ENCODE data around the gene OR4B1. TPM values are rescaled to one million over a fixed set of nuclear protein-coding genes. Genes with fewer than 3 reads are reported as not detected.
"Not testable (repeated sequence)": the region's sequence is repeated elsewhere in the genome, so short reads cannot be mapped to it uniquely, and the experiment has no call there.

Gene OR4B1
- total RNA-seq, 2 experiments from 2014 or later, result not detected

GRCh38 chr11:48190906-48191654 is 25.5 kb upstream of the OR4B1 start:
- DNase-seq, result peak; percentile 48
- POLR2A ChIA-PET; ATAC-seq; CTCF ChIA-PET; H3K36me3 Mint-ChIP-seq (ENCODE audit: low read depth): not testable (repeated sequence)
- Mint-ChIP-seq H3K4me3 (peak overlapping the region; percentile 45), H3K27ac (peak overlapping the region; percentile 76), H3K27me3 (ENCODE audit: low read depth) (peaks cover 11% of the 10 kb centered on the region), H3K9me3 (ENCODE audit: insufficient read depth) (peaks cover 16% of the 10 kb centered on the region), H3K4me1 (ENCODE audit: low read depth) (peaks cover 22% of the 10 kb centered on the region)

- H3K27me3 Mint-ChIP-seq (ENCODE audit: low read depth), result peaks cover 11% of the 10 kb centered on the region
Observed at GRCh38 chr11:48193876-48194275, 22.7 kb upstream of the OR4B1 start.

GRCh38 chr11:48207881-48208280 is 8.7 kb upstream of the OR4B1 start:
- Mint-ChIP-seq H3K27ac (no peak overlapping the region), H3K36me3 (ENCODE audit: low read depth) (no peaks in the 10 kb centered on the region), H3K4me3 (no peak overlapping the region), H3K9me3 (ENCODE audit: insufficient read depth) (no peaks in the 10 kb centered on the region), H3K27me3 (ENCODE audit: low read depth) (peaks cover 18% of the 10 kb centered on the region), H3K4me1 (ENCODE audit: low read depth) (no peaks in the 10 kb centered on the region)
- POLR2A ChIA-PET, result no interaction called here
- no peak for ATAC-seq
- no peak for DNase-seq
- CTCF ChIA-PET, result no interaction called here

More at GRCh38 chr11:48193876-48194275, 22.7 kb upstream of the OR4B1 start:
- DNase-seq (no peak), ATAC-seq (no peak)
- CTCF ChIA-PET, result no interaction called here
- Mint-ChIP-seq H3K9me3 (ENCODE audit: insufficient read depth) (peaks cover 16% of the 10 kb centered on the region), H3K27ac (no peak overlapping the region), H3K4me3 (no peak overlapping the region), H3K36me3 (ENCODE audit: low read depth) (peaks cover 2% of the 10 kb centered on the region), H3K4me1 (ENCODE audit: low read depth) (peaks cover 22% of the 10 kb centered on the region)
- POLR2A ChIA-PET, result no interaction called here

- DNase-seq (peak; percentile 22), ATAC-seq (no peak)
- H3K27me3 Mint-ChIP-seq (ENCODE audit: low read depth), result peaks cover 11% of the 10 kb centered on the region
- POLR2A ChIA-PET, result no interaction called here
- no peak overlapping the region for H3K4me3 Mint-ChIP-seq
- no peaks in the 10 kb centered on the region for H3K36me3 Mint-ChIP-seq (ENCODE audit: low read depth)
- H3K4me1 Mint-ChIP-seq (ENCODE audit: low read depth), result no peaks in the 10 kb centered on the region
- CTCF ChIA-PET, result no interaction called here
- H3K27ac Mint-ChIP-seq, result no peak overlapping the region
- H3K9me3 Mint-ChIP-seq (ENCODE audit: insufficient read depth), result no peaks in the 10 kb centered on the region
Observed at GRCh38 chr11:48210052-48210451, 6.6 kb upstream of the OR4B1 start.

- ATAC-seq (no peak), DNase-seq (no peak)
- ChIA-PET POLR2A (no interaction called here), CTCF (no interaction called here)
- Mint-ChIP-seq H3K27ac (no peak overlapping the region), H3K4me1 (ENCODE audit: low read depth) (no peaks in the 10 kb centered on the region), H3K9me3 (ENCODE audit: insufficient read depth) (no peaks in the 10 kb centered on the region), H3K36me3 (ENCODE audit: low read depth) (no peaks in the 10 kb centered on the region), H3K4me3 (no peak overlapping the region), H3K27me3 (ENCODE audit: low read depth) (no peaks in the 10 kb centered on the region)
Observed at GRCh38 chr11:48228761-48229160, 12.2 kb downstream of the OR4B1 start.

GRCh38 chr11:48230057-48230456 is 13.4 kb downstream of the OR4B1 start:
- POLR2A ChIA-PET; H3K36me3 Mint-ChIP-seq (ENCODE audit: low read depth); H3K27me3 Mint-ChIP-seq (ENCODE audit: low read depth); H3K9me3 Mint-ChIP-seq (ENCODE audit: insufficient read depth); H3K4me3 Mint-ChIP-seq; H3K4me1 Mint-ChIP-seq (ENCODE audit: low read depth); DNase-seq; CTCF ChIA-PET; ATAC-seq; H3K27ac Mint-ChIP-seq: not testable (repeated sequence)

GRCh38 chr11:48237727-48238126 is 21.1 kb downstream of the OR4B1 start:
- Mint-ChIP-seq H3K4me1 (ENCODE audit: low read depth) (no peaks in the 10 kb centered on the region), H3K9me3 (ENCODE audit: insufficient read depth) (no peaks in the 10 kb centered on the region), H3K27me3 (ENCODE audit: low read depth) (peaks cover 7% of the 10 kb centered on the region), H3K36me3 (ENCODE audit: low read depth) (no peaks in the 10 kb centered on the region), H3K27ac (no peak overlapping the region), H3K4me3 (no peak overlapping the region)
- POLR2A ChIA-PET, result no interaction called here
- DNase-seq (no peak), ATAC-seq (no peak)
- CTCF ChIA-PET, result no interaction called here

GRCh38 chr11:48242501-48242900 is 25.9 kb downstream of the OR4B1 start:
- no peaks in the 10 kb centered on the region for H3K4me1 Mint-ChIP-seq (ENCODE audit: low read depth)

GRCh38 chr11:48244804-48245203 is 28.2 kb downstream of the OR4B1 start, which contains the start of gene OR4X2:
OR4X2 (plus strand) TSS chr11:48245104; CDS start chr11:48245104, 0 bp downstream.
- H3K4me3 Mint-ChIP-seq, result no peak within 1 kb of the TSS
- ChIA-PET CTCF (no interaction called here), POLR2A (no interaction called here)
- ATAC-seq, result no peak
- H3K4me1 Mint-ChIP-seq (ENCODE audit: low read depth), result no peaks in the 10 kb centered on the region
- H3K36me3 Mint-ChIP-seq (ENCODE audit: low read depth), result no peaks in the 10 kb centered on the region
- peaks cover 2% of the 10 kb centered on the region for H3K27me3 Mint-ChIP-seq (ENCODE audit: low read depth)
- no peak within 1 kb of the TSS for H3K27ac Mint-ChIP-seq
- no peak for DNase-seq
- H3K9me3 Mint-ChIP-seq (ENCODE audit: insufficient read depth), result peaks cover 4% of the 10 kb centered on the region

More at GRCh38 chr11:48242501-48242900, 25.9 kb downstream of the OR4B1 start:
- H3K4me3 Mint-ChIP-seq, result no peak overlapping the region
- H3K36me3 Mint-ChIP-seq (ENCODE audit: low read depth), result no peaks in the 10 kb centered on the region
- no peak for DNase-seq
- no peak for ATAC-seq
- no peak overlapping the region for H3K27ac Mint-ChIP-seq
- ChIA-PET CTCF (no interaction called here), POLR2A (no interaction called here)
- H3K9me3 Mint-ChIP-seq (ENCODE audit: insufficient read depth), result no peaks in the 10 kb centered on the region
- H3K27me3 Mint-ChIP-seq (ENCODE audit: low read depth), result peaks cover 5% of the 10 kb centered on the region

- ChIA-PET CTCF (no interaction called here), POLR2A (no interaction called here)
- no peak overlapping the region for H3K4me3 Mint-ChIP-seq
- no peaks in the 10 kb centered on the region for H3K4me1 Mint-ChIP-seq (ENCODE audit: low read depth)
- H3K27ac Mint-ChIP-seq, result no peak overlapping the region
- H3K27me3 Mint-ChIP-seq (ENCODE audit: low read depth), result peaks cover 15% of the 10 kb centered on the region
- DNase-seq, result no peak
- no peaks in the 10 kb centered on the region for H3K36me3 Mint-ChIP-seq (ENCODE audit: low read depth)
- ATAC-seq, result no peak
- H3K9me3 Mint-ChIP-seq (ENCODE audit: insufficient read depth), result peaks cover 4% of the 10 kb centered on the region
Observed at GRCh38 chr11:48248902-48249301, 32.3 kb downstream of the OR4B1 start.

- CTCF ChIA-PET, result no interaction called here
- no peaks in the 10 kb centered on the region for H3K4me1 Mint-ChIP-seq (ENCODE audit: low read depth)
- DNase-seq (no peak), ATAC-seq (no peak)
- no peak overlapping the region for H3K27ac Mint-ChIP-seq
- POLR2A ChIA-PET, result no interaction called here
- no peaks in the 10 kb centered on the region for H3K36me3 Mint-ChIP-seq (ENCODE audit: low read depth)
- no peaks in the 10 kb centered on the region for H3K9me3 Mint-ChIP-seq (ENCODE audit: insufficient read depth)
- H3K4me3 Mint-ChIP-seq, result no peak overlapping the region
- H3K27me3 Mint-ChIP-seq (ENCODE audit: low read depth), result no peaks in the 10 kb centered on the region
Observed at GRCh38 chr11:48261600-48261999, 45.0 kb downstream of the OR4B1 start.

GRCh38 chr11:48263423-48263911 is 46.9 kb downstream of the OR4B1 start, which contains the start of gene OR4X1:
OR4X1 (plus strand) TSS chr11:48263861; CDS start chr11:48263861, 0 bp downstream.
- H3K9me3 Mint-ChIP-seq (ENCODE audit: insufficient read depth), result no peaks in the 10 kb centered on the region
- no peak within 1 kb of the TSS for H3K4me3 Mint-ChIP-seq
- no peaks in the 10 kb centered on the region for H3K36me3 Mint-ChIP-seq (ENCODE audit: low read depth)
- ChIA-PET POLR2A (no interaction called here), CTCF (interaction anchor here (1.4 kb wide), 1 partner anchor 45 kb away, joined by 3 read pairs; no protein-coding TSS in a partner anchor)
- no peaks in the 10 kb centered on the region for H3K27me3 Mint-ChIP-seq (ENCODE audit: low read depth)
- no peak within 1 kb of the TSS for H3K27ac Mint-ChIP-seq
- ATAC-seq (no peak), DNase-seq (no peak)
- H3K4me1 Mint-ChIP-seq (ENCODE audit: low read depth), result no peaks in the 10 kb centered on the region

Data from activated CD8-positive, alpha-beta T cell treated with anti-CD3 and anti-CD28 coated beads, Interleukin-2, amount 10 ng/mL, durations not matched to agents 7 days and 5 days (primary cell).